Endodermal cell (in vitro differentiated cells): ENCODE results near the gene MZB1. TPM values are rescaled to one million over a fixed set of nuclear protein-coding genes. Genes with fewer than 3 reads are reported as not detected.

ENCODE experiments used
- DNase-seq: peaks from one replicate; pipeline ENCODE4 v3.0.0-alpha.2; 2017
- H3K27ac ChIP-seq: 2 replicates; pipeline ENCODE4 v1.5.1; 2013; ENCODE audit warnings: mild to moderate bottlenecking, low read depth, low read length, moderate library complexity
- H3K27me3 ChIP-seq: 2 replicates; pipeline ENCODE4 v1.6.1; 2013; ENCODE audit warnings: mild to moderate bottlenecking, low read length, moderate library complexity; ENCODE audit not compliant: insufficient read depth, control insufficient read depth, poor library complexity, severe bottlenecking
- H3K36me3 ChIP-seq: 2 replicates; pipeline ENCODE4 v1.7.0; 2013; ENCODE audit warnings: mild to moderate bottlenecking, low read length, moderate library complexity; ENCODE audit not compliant: control insufficient read depth, insufficient read depth
- H3K4me1 ChIP-seq: one replicate; pipeline ENCODE4 v1.7.0; 2013; ENCODE audit warnings: low read length; ENCODE audit not compliant: control insufficient read depth, insufficient read depth
- H3K4me3 ChIP-seq: 2 replicates; pipeline ENCODE4 v1.5.1; 2013; ENCODE audit warnings: mild to moderate bottlenecking, low read length, moderate library complexity
- H3K9ac ChIP-seq: 2 replicates; pipeline ENCODE4 v1.6.1; 2013; ENCODE audit warnings: mild to moderate bottlenecking, low read length, moderate library complexity; ENCODE audit not compliant: poor library complexity, severe bottlenecking; ENCODE audit errors: extremely low read depth
- H3K9me3 ChIP-seq: 2 replicates; pipeline ENCODE4 v1.6.1; 2013; ENCODE audit warnings: mild to moderate bottlenecking, low read length, moderate library complexity; ENCODE audit not compliant: control insufficient read depth
- H3K27ac Mint-ChIP-seq: 2 replicates; pipeline ENCODE4 v1.8.0; 2020; ENCODE audit warnings: mixed read lengths
- H3K27me3 Mint-ChIP-seq: 2 replicates; pipeline ENCODE4 v1.8.0; 2021; ENCODE audit warnings: mild to moderate bottlenecking, mixed read lengths; ENCODE audit not compliant: insufficient read depth
- H3K36me3 Mint-ChIP-seq: 2 replicates; pipeline ENCODE4 v1.8.0; 2020; ENCODE audit warnings: low read depth, mixed read lengths
- H3K4me1 Mint-ChIP-seq: 2 replicates; pipeline ENCODE4 v1.8.0; 2020; ENCODE audit warnings: mixed read lengths
- H3K4me3 Mint-ChIP-seq: 2 replicates; pipeline ENCODE4 v1.8.0; 2020; ENCODE audit warnings: mild to moderate bottlenecking, moderate library complexity, mixed read lengths
- H3K9me3 Mint-ChIP-seq: 2 replicates; pipeline ENCODE4 v1.8.0; 2020; ENCODE audit warnings: mild to moderate bottlenecking, mixed read lengths
- WGBS, 2 experiments: methylation state at CpG; one replicate each; pipeline versions ENCODE4 v1.1.5 to v1.1.7; 2013; ENCODE audit warnings: missing lambda C conversion rate in 2 of 2, mixed read lengths in 1 of 2; ENCODE audit not compliant: insufficient coverage in 1 of 2, insufficient read length in 1 of 2; 5-methylcytosine and 5-hydroxymethylcytosine counted together
- total RNA-seq, 2 donors: library from RNA; stranded (reverse); fragmentation: NEBNext Ultra II Directional in 1 of 2; extraction: Animal tissue kit (Norgen Biotek cat#: 25700) in 1 of 2; gene quantifications; 2 replicates in 1 of 2; 3 replicates in 1 of 2; pipeline ENCODE4 v1.2.1, GENCODE V29; 2021
- TF ChIP-seq, protein P1 (sequence below): fragments of 200-600 bp; sonication (generic); conservative IDR thresholded peaks from 2 replicates; pipeline ENCODE4 v1.5.0; 2021; ENCODE audit warnings: antibody characterized with exemption, mild to moderate bottlenecking

MZB1 gene
- total RNA-seq, 2 donors from 2014 or later = 0.57 to 0.60 TPM

DNA sequence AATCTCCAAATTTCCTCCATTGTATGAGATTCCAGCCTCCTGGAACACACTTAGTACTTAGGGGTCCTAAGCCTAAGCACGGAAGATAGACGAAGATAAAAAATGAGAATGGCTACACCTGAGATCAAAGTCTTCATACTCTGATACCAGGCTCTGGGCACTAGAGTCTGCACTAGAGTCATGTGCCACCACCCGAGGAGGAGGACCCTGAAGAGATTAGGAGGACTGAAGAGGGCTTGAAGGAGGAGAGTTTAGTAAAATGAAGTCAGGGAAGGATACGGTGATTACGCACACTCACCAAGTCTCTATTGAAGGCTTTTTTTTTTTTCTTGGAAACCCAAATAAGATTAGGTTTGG lies 14.7 kb upstream of the MZB1 start:
- Mint-ChIP-seq H3K27me3 (no peaks in the 10 kb centered on the region), H3K4me3 (peak overlapping the region; percentile 91), H3K36me3 (peaks cover 6% of the 10 kb centered on the region), H3K9me3 (no peaks in the 10 kb centered on the region), H3K4me1 (peaks cover 14% of the 10 kb centered on the region), H3K27ac (peak overlapping the region; percentile 100)
- no peaks in the 10 kb centered on the region for H3K36me3 ChIP-seq
- H3K4me1 ChIP-seq = peaks cover 11% of the 10 kb centered on the region
- DNase-seq = no peak
- no peaks in the 10 kb centered on the region for H3K9me3 ChIP-seq
- H3K4me3 ChIP-seq = peak overlapping the region; percentile 93
- WGBS, 2 experiments = 81 to 82% methylated on average over 3 to 5 of the region's 5 CpGs
- peak overlapping the region; percentile 96 for H3K27ac ChIP-seq
- peak overlapping the region; percentile 58 for H3K9ac ChIP-seq
- TF ChIP-seq, protein P1, sequence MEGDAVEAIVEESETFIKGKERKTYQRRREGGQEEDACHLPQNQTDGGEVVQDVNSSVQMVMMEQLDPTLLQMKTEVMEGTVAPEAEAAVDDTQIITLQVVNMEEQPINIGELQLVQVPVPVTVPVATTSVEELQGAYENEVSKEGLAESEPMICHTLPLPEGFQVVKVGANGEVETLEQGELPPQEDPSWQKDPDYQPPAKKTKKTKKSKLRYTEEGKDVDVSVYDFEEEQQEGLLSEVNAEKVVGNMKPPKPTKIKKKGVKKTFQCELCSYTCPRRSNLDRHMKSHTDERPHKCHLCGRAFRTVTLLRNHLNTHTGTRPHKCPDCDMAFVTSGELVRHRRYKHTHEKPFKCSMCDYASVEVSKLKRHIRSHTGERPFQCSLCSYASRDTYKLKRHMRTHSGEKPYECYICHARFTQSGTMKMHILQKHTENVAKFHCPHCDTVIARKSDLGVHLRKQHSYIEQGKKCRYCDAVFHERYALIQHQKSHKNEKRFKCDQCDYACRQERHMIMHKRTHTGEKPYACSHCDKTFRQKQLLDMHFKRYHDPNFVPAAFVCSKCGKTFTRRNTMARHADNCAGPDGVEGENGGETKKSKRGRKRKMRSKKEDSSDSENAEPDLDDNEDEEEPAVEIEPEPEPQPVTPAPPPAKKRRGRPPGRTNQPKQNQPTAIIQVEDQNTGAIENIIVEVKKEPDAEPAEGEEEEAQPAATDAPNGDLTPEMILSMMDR = no peak
- H3K27me3 ChIP-seq = no peaks in the 10 kb centered on the region

GRCh38 chr5:139403787-139404483 lies 14.2 kb upstream of the MZB1 start, which contains the start of gene SPATA24:
Gene SPATA24, minus strand, starts transcription at chr5:139404089. Its CDS starts 29 bp downstream, at chr5:139404060.
- no peaks in the 10 kb centered on the region for H3K9me3 ChIP-seq
- Mint-ChIP-seq H3K27ac (peak within 1 kb of the TSS; percentile 100), H3K4me3 (peak within 1 kb of the TSS; percentile 91), H3K27me3 (no peaks in the 10 kb centered on the region), H3K36me3 (peaks cover 10% of the 10 kb centered on the region), H3K9me3 (no peaks in the 10 kb centered on the region), H3K4me1 (peaks cover 14% of the 10 kb centered on the region)
- DNase-seq = peak; percentile 99
- H3K27ac ChIP-seq = peak within 1 kb of the TSS; percentile 96
- WGBS, 2 experiments = 1% methylated on average over 22 to 41 of the region's 41 CpGs
- H3K36me3 ChIP-seq = no peaks in the 10 kb centered on the region
- H3K4me1 ChIP-seq = peaks cover 11% of the 10 kb centered on the region
- TF ChIP-seq, protein P1 = no peak
- H3K27me3 ChIP-seq = no peaks in the 10 kb centered on the region
- H3K4me3 ChIP-seq = peak within 1 kb of the TSS; percentile 93
- H3K9ac ChIP-seq = peak within 1 kb of the TSS; percentile 58

- Mint-ChIP-seq H3K27me3 (no peaks in the 10 kb centered on the region), H3K4me3 (peak overlapping the region; percentile 91), H3K27ac (peak overlapping the region; percentile 100), H3K4me1 (peaks cover 14% of the 10 kb centered on the region), H3K36me3 (peaks cover 10% of the 10 kb centered on the region), H3K9me3 (no peaks in the 10 kb centered on the region)
- H3K27me3 ChIP-seq = no peaks in the 10 kb centered on the region
- H3K27ac ChIP-seq = peak overlapping the region; percentile 96
- TF ChIP-seq, protein P1 = no peak
- WGBS, 2 experiments = 42 to 57% methylated on average over 6 to 7 of the region's 7 CpGs
- peak overlapping the region; percentile 93 for H3K4me3 ChIP-seq
- H3K4me1 ChIP-seq = peaks cover 11% of the 10 kb centered on the region
- no peak for DNase-seq
- peak overlapping the region; percentile 58 for H3K9ac ChIP-seq
- H3K36me3 ChIP-seq = no peaks in the 10 kb centered on the region
- no peaks in the 10 kb centered on the region for H3K9me3 ChIP-seq
These were observed 13.7 kb upstream of the MZB1 start for GRCh38 chr5:139403418-139403786.
